ENCODE results near the gene UNC13A.
"Not testable (repeated sequence)": the region's sequence is repeated elsewhere in the genome, so short reads cannot be mapped to it uniquely, and the experiment has no call there.

- TF ChIP-seq EZH2phosphoT487 (IDR thresholded peaks at IDR 0.05) = not testable (repeated sequence)
- TF ChIP-seq, protein P1, sequence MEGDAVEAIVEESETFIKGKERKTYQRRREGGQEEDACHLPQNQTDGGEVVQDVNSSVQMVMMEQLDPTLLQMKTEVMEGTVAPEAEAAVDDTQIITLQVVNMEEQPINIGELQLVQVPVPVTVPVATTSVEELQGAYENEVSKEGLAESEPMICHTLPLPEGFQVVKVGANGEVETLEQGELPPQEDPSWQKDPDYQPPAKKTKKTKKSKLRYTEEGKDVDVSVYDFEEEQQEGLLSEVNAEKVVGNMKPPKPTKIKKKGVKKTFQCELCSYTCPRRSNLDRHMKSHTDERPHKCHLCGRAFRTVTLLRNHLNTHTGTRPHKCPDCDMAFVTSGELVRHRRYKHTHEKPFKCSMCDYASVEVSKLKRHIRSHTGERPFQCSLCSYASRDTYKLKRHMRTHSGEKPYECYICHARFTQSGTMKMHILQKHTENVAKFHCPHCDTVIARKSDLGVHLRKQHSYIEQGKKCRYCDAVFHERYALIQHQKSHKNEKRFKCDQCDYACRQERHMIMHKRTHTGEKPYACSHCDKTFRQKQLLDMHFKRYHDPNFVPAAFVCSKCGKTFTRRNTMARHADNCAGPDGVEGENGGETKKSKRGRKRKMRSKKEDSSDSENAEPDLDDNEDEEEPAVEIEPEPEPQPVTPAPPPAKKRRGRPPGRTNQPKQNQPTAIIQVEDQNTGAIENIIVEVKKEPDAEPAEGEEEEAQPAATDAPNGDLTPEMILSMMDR (IDR thresholded peaks at IDR 0.05) = not testable (repeated sequence)
These were observed 117.9 kb downstream of the UNC13A start for GRCh38 chr19:17570291-17570690.
